HG02763 (cell line): ENCODE results near the gene TBCEL.
"Not testable (repeated sequence)": the region's sequence is repeated elsewhere in the genome, so short reads cannot be mapped to it uniquely, and the experiment has no call there.

ENCODE experiments used
- ATAC-seq: cut with Tn5 transposase; IDR thresholded peaks from one replicate; pipeline ENCODE4 v1.9.1; 2021; ENCODE audit warnings: mild to moderate bottlenecking, moderate library complexity; ENCODE audit not compliant: unreplicated experiment

The TBCEL gene

DNA sequence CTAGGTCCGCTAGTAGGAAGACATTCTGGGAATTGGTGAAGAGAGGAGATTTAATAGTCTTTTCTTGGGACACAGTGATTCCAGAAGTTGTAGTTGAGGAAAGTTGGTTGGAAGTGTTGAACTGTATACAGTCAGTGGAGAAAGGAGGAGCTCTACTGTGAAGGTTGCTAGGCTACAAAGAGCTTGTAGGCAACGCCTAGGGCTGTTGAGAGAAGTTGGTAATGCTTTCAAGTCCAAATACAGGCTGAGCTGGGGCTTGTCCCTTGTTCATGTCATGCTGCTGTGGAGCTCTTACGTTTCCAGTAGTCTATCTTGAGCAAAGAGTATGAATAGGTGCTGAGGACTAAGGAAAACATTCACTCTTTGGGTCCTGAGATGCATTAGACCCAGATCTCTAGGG is 1.1 kb downstream of the TBCEL start:
- ATAC-seq: no peak

DNA sequence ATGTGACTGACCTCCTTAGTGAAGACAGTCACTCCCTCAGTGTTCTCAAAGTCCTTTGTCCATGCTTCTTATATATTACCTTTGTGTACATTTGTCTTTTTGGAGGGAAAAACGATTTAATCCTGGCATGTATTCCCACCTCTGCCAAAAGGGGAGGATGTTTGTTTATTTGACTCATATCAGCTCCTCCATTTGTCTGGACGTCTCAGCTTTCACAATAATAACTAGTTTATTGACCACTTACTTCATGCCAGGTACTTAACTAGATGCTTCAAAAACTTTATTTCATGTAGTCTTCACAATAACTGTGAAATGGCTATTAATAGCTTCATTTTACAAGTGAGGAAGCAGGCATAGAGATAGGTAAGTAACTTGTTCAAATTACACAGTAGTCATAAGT is 5.3 kb downstream of the TBCEL start:
- ATAC-seq: no peak

DNA sequence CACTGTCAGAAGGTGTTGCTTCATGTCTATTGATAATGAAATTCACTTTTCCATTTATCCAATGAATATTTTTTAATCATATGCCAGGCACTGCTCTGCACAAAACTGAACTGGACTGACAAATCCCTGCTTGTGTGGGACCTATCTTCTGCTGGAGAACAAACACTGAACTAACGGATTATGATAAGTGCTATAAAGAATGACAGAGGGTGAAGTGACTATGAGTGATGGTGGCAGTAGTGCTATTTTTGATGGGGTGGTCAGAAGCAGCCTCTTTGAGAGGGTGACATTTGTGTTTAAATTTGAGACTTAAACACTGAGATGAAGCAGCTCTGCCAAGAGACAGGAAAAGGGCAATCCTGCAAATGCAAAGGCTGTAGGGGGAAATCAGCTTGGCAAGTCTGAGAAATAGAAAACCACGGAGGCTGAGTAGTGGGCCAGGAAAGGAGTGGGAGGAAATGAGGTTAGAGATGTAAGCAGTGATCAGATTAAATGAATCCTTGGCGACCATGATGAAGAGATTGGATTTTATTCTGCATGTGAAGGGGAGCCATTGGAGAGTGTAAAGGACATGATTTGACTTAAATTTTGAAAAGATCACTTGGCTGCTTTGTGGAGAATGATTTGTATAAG is 6.0 kb downstream of the TBCEL start:
- ATAC-seq: no peak

DNA sequence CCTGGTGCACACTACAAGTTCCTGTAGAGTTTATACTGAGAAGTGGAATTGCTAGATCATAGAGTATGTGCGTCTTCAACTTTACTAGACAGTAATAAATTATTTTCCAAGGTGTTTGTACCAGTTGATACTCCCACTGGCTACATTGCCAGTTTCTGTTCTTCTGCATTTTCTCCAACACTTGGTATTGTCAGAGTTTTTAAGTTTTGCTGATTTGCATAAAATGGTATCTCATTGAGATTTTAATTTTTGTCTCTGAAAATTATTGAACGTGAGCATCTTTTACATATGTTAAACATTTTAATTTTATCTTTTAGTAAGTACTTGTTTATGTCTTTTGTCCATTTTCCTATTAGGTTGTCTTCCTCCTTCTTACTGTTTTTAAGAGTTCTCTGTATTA is 7.3 kb downstream of the TBCEL start:
- ATAC-seq: no peak

DNA sequence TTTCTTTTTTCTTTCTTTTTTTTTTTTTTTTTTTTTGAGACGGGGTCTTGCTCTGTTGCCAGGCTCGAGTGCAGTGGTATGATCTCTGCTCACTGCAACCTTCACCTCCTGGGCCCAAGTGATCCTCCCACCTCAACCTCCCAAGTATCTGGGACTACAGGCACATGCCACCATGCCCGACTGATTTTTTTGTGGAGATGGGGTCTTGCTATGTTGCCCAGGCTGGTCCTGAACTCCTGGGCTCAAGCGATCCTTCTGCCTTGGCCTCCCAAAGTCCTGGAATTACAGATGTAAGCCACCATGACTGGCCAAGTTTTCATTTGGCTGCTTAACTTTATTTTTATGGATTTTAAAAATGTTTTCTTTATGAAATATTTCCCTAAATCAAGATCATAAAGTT is 7.7 kb downstream of the TBCEL start:
- not testable (repeated sequence) for ATAC-seq

DNA sequence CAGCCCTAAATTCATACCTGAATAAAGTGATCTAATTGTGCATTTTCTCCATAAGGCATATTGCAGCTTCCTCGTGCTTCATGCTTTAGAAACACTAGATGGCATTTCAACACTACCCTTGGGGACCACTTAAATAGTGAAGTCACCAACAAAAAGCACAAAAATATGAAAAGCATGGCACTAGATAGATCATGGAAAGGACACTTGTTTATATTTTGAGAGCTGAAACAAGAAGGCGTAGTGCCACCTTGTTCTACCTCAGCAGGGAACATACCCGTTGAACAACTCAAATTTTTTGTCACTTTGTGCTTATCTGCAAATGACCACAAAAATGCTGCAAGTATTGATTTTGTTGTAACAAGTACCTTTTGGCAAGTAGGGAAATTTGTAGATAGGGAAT is 8.6 kb downstream of the TBCEL start:
- ATAC-seq: no peak

DNA sequence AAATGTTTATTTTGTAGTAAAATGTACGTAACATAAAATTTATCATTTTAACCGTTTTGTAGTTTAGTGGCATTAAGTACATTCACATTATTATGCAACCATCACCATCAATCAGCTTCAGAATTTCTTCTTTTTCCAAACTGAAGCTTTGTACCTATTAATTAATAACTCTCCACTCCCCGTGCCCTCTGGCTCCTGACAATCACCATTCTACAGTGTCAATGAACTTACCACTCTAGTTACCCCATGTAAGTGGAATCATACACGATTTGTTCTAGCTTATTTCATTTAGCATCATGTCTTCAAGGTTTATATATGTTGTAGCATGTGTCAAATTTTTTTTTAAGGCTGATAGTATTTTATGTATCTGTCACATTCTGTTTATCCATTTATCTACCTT is 9.7 kb downstream of the TBCEL start:
- ATAC-seq: no peak

DNA sequence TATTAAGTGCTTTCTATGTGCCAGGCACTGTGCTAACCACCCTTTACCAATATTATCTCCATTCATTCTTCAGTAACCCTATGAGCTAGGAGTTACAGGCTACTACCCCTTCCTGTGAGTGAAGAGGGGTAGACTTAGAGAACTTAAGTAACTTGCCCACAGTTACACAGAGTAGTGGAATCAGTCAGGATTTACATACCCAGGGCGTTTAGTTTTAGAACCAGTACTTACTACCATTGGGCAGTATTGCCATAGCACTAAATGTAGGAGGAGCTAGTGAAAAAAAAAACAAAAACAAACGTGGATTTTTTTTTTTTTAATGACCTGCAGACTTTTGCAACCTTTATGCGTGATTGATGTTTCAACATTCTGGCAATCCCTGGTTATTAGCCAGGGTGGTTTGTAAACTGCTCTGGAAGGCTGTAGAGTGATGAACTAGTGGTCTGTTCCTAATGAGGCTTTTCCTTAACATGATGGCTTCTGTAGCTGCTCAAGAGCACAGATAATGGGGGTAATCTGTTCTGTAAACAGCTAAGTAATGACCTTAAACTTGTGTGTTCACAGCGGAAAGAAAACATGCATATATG is 11.4 kb downstream of the TBCEL start:
- no peak for ATAC-seq

DNA sequence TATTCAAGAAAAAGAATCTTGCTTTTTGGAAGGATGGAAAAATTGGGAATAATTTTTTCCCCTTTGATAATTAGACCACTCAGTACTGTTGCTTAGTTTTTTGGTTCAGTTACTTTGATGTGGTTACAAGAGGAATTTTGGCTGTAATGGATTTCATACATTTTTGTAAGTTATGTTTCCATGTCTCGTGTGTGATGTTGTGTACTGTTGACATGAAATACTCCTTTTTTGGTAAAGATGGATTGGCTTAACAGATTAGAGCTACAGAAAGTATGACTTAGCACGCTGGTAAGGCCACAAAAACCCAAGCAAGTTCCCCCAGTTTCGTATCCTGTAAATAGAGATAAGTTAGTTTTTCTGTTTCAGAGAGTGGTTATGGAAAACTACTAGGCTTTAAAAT is 11.9 kb downstream of the TBCEL start:
- peak; percentile 50 for ATAC-seq

DNA sequence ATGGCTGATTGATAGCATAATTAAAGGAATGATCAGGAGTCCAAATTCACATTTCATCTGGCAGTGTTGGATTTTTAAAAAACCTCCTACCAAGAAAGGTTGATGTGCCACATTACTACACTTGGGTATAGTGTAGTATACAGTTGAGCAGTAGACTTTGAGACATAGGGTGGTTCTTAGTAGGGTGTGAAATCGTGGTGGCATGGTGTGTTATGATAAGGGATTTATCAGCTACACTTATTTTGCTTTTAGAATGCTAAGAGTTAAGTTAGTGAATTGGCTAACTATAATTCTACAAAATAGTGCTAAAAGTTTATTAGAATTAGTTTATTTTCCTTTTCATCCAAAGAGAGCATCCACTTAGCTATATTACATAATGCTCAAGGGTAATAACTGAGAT is 13.1 kb downstream of the TBCEL start:
- ATAC-seq: no peak

DNA sequence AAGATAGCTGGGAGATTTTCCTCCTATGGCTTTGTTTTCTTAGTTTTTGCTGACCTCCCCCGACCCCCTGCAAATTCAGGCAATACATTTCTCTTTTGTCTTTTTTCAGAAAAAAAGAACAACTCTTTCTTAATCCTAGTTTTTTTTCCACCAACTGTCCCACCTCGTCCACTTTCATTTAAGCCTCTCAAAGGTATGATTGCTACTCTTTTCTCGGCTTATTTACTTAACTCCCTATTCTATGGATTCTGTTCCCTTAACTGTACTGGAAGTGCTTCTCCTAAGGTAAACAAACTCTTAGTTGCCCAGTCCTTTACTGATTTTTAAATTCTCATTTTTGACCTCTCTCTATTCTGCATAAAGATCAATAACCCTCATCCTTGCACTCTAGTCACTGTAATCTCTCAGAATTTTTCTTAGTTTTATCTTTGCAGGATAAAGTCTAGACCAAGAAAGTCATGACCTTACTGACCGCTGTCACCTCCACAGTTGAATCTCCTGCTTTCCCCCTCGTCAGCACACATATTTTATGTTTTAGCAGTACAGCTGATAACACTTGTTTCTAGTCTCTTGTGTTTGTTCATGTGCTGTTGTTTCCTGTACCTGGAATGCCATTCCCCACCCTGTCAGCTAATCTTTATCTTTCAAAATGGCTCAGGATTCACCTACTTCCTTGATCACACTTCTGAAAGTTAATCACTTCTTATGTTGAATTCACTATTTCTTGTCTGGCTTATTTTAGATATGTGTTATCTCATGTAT is 14.9 kb downstream of the TBCEL start:
- ATAC-seq: no peak

DNA sequence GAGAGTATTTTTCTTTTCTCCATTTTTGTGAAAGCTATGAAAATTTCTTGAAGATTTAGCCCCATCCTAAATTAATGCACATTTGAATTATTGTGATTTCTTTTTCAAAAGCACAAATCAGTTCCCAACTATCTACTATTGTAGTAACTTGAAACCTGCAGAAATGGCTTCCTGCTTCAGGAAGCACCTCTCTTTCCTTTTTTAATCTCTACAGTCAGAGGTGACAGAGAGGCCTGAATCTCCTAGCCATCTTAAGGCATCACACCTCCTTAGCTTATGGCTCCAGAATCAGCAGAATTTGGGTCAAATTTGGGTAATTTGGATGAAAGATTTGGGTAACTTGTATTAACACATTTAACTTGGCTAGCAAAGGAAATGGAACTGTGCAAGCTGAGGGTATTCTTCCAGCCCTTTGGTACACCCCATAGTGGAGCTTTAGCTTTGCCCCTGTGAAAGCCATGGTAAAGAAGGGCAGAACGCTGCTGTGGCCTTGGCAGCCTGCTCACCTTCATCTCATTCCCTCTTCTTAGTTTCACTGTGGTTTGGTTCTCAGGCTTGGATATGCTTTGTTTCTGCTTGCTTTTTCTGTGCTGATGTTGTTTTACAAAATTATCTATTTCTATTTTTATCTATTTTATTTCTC is 16.2 kb downstream of the TBCEL start:
- ATAC-seq: no peak

DNA sequence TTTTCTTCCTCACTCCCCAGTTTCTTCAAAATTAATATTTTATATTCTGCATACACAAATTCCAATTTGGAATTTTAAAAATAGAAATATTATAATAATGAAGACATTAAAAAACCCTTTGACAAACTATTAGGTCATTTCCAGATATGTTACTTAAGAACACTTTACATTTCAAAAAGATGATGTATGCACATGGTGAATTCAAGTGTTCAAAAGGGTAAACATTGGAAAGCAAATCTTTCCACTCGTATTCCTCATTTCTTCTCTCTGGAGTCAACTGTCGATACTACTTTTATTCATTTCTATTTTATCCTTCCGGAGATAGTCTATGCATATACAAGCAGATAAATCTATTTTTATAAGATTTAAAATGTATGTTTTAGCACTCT is 16.7 kb downstream of the TBCEL start:
- ATAC-seq: no peak

DNA sequence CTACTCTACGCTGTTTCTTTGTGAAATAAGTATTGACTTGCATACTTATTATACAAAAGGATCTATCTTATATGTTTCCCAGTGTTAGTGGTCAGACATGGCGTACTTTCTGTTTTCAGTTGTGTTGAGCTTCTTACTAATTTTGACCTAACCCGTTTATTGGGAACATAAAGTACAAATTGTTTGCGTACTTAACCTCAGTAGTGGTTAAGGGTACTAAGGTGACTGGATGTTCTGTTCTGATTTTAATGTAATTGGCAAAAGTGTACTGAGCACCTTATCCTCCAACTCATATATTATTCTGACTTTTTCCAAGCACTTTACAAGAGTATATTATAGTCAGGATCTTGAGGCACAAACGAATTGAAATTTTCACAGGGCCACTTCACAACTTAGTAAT is 17.2 kb downstream of the TBCEL start:
- ATAC-seq: no peak

DNA sequence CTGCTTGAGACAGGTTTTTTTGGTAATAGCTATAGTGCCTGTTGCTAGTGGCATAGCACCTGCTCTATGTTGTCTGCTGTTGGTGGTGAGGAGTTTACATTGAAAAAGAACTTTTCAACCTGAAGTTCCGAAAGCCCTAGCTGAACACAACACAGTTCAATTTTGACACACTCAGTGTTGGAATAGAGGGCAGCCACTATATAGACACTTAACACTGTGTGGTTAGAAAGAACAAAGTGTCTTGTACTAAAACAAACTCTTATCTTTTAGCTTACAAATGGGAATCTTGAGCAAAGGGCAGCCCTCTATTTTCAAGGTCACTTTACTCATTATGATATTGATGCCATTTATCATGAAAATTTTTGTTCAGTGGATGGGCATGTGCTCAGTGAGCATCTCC is 18.4 kb downstream of the TBCEL start:
- ATAC-seq: no peak

DNA sequence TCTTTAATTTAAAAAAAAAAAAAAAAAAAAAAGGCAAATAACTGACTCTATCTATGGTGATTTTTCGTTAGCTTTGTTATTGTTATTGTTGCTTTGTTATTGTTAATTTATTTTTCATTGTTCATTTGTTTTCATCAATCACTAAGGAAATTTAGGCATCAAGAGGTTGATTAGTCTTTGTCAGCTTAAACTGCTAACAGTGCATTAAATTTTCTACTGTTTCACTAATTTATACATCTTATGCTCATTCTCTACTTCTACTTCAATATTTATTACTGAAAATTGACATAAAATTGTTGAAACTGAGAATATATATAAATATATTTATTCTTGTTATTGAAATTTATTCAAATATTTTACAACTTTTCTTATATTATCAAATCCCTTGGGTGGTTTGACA is 24.0 kb downstream of the TBCEL start:
- no peak for ATAC-seq

DNA sequence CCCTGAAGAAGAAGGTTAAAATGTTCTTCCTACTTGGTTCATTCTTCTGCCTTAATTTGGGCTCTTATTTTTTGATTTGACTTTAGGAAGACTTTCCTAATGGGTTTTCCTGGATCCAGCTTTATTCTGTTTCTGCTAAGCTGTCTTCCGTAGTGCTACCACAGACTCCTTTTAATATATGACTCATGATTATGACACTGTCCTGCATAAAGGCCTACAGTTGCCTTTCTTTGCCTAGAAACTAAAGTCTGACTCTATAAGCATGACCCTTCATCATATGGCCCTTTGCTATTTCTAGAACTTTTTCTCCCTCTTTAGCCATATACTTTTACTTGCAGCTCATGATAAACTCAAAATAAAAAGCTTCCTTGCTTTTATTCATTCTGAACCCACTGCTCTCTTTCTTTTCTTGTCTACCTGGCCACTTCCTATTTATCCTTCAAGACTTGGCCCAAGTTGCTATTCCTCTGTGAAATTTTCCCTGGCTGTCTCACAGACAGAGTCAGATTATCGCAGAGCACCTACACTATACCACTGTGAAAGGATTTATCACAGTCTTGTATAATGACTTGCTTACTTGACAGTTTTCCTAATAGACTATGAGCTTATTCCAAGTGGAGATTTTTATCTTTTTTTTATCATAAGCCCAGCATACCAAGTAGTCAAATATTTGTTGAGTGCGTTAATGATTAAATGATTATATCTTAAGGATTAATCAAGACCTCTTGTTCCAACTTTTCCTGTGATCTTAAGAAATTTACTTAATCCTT is 24.7 kb downstream of the TBCEL start:
- no peak for ATAC-seq

DNA sequence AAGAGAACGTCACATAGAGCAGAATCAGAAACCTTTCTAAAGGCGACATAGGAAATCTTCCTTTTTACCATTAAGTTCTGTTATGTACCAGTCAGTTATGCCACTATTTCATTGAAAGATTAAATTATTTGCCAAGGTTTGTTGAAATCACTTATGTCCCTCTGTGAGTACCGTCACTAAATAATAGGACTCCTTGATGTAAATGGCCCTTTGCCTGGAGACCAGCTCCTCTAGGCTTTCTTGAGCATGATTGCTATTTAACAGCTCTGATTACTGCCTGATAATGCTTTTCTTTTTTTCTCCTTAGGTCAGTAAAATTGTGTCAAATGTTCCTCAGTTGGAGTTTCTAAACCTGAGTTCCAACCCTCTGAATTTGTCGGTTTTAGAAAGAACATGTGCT is 29.3 kb downstream of the TBCEL start:
- no peak for ATAC-seq

DNA sequence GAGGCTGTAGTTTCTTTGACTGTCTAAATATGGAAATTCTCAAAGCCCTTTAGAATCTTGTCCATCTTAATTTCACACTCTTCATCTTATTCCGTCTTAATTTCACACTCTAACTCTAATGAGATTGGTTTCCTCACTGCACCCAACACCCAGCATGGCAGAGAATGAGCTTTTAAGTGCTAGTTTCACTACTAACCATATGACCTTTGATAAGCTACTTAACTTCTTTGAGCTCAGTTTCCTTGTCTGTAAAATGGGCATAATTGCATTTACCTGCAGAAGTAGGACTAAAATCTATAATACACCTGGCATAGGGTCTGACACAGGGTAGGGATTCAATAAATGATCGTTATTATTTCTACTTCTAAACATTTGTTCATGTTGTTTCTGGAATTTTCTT is 30.4 kb downstream of the TBCEL start:
- ATAC-seq: no peak

DNA sequence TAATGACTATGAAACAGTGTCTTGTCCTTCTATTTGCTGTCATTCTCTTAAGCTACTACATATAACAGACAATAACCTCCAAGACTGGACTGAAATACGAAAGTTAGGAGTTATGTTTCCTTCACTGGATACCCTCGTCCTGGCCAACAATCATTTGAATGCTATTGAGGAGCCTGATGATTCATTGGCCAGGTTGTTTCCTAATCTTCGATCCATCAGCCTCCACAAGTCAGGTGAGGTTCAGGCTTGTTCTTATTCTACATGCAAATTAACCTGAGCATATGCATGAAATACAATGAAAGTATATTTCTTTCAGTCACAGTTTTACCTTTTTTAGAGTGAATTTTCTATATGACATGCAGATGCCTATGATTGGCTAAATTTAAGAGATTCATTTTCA is 31.2 kb downstream of the TBCEL start:
- no peak for ATAC-seq

DNA sequence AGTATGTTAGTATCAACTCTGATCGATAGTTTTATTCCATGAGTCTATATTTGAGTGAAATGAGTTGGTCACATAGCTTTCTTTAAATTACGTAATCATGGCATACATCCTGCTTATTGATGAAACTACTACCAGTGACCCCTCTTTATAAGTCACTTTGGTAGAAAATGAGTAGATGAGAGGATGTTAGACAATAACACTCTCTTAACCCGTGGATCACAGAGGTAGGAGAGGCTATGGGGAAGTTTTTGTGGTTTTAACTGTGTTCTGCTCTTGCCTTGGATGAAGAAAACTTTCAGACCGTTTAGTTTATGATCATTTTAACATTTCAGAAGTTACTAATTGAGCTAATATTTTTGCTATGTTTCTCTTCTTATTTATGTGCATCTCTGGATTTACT is 34.0 kb downstream of the TBCEL start:
- ATAC-seq: no peak
